ENCODE results near the gene PARM1. TPM values are rescaled to one million over a fixed set of nuclear protein-coding genes. Genes with fewer than 3 reads are reported as not detected.

PARM1 gene
- total and polyA plus RNA-seq, 2 experiments from 2014 or later = 4.9 to 10.4 TPM

DNA sequence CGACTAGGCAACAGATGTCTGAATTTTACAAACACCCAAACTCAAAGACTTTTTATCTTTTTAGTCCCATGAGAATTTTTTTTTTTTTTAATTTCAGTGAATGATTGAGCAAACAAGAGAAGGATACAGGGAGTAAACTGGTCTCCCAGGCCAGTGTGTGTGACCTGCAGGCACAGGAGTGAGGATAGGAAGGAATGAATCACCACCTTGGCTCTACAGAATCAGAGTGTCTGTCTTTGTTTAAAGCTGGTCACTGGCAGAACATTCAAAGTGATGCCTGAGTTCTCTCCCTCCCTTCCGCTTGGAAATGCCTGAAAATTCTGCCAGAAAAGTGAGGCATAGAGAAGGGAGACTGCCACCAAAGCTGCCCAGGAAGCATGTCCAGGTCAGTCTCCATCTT is 69.5 kb downstream of the PARM1 start (continued):
- TF ChIP-seq, protein P1, sequence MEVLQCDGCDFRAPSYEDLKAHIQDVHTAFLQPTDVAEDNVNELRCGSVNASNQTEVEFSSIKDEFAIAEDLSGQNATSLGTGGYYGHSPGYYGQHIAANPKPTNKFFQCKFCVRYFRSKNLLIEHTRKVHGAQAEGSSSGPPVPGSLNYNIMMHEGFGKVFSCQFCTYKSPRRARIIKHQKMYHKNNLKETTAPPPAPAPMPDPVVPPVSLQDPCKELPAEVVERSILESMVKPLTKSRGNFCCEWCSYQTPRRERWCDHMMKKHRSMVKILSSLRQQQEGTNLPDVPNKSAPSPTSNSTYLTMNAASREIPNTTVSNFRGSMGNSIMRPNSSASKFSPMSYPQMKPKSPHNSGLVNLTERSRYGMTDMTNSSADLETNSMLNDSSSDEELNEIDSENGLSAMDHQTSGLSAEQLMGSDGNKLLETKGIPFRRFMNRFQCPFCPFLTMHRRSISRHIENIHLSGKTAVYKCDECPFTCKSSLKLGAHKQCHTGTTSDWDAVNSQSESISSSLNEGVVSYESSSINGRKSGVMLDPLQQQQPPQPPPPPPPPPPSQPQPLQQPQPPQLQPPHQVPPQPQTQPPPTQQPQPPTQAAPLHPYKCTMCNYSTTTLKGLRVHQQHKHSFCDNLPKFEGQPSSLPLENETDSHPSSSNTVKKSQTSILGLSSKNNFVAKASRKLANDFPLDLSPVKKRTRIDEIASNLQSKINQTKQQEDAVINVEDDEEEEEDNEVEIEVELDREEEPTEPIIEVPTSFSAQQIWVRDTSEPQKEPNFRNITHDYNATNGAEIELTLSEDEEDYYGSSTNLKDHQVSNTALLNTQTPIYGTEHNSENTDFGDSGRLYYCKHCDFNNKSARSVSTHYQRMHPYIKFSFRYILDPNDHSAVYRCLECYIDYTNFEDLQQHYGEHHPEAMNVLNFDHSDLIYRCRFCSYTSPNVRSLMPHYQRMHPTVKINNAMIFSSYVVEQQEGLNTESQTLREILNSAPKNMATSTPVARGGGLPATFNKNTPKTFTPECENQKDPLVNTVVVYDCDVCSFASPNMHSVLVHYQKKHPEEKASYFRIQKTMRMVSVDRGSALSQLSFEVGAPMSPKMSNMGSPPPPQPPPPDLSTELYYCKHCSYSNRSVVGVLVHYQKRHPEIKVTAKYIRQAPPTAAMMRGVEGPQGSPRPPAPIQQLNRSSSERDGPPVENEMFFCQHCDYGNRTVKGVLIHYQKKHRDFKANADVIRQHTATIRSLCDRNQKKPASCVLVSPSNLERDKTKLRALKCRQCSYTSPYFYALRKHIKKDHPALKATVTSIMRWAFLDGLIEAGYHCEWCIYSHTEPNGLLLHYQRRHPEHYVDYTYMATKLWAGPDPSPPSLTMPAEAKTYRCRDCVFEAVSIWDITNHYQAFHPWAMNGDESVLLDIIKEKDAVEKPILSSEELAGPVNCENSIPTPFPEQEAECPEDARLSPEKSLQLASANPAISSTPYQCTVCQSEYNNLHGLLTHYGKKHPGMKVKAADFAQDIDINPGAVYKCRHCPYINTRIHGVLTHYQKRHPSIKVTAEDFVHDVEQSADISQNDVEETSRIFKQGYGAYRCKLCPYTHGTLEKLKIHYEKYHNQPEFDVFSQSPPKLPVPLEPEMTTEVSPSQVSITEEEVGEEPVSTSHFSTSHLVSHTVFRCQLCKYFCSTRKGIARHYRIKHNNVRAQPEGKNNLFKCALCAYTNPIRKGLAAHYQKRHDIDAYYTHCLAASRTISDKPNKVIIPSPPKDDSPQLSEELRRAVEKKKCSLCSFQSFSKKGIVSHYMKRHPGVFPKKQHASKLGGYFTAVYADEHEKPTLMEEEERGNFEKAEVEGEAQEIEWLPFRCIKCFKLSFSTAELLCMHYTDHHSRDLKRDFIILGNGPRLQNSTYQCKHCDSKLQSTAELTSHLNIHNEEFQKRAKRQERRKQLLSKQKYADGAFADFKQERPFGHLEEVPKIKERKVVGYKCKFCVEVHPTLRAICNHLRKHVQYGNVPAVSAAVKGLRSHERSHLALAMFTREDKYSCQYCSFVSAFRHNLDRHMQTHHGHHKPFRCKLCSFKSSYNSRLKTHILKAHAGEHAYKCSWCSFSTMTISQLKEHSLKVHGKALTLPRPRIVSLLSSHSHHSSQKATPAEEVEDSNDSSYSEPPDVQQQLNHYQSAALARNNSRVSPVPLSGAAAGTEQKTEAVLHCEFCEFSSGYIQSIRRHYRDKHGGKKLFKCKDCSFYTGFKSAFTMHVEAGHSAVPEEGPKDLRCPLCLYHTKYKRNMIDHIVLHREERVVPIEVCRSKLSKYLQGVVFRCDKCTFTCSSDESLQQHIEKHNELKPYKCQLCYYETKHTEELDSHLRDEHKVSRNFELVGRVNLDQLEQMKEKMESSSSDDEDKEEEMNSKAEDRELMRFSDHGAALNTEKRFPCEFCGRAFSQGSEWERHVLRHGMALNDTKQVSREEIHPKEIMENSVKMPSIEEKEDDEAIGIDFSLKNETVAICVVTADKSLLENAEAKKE (CRISPR knock-in tag; IDR thresholded peaks at IDR 0.05) = no peak
- TF ChIP-seq NANOG (IDR thresholded peaks at IDR 0.05; ENCODE audit: borderline replicate concordance) = no peak

DNA sequence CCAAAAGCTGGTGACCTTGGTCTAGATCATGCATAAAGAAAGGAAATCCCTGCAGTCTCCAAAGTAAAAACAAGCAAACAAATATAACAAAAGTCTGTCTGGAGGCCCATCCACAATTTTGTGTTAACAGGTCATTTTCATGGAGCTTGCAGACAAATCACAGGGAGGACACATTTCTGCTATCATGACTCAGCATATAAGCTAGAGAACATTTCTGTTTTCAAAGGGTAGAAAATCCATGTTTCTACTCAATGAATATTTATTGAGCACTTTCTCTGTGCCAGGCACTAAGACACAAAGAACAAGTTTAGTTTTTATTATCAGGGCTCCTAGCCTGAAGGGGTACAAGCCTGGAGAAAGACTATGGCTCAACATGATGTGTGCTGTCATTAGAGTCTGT is 71.1 kb downstream of the PARM1 start:
- H3K4me2 ChIP-seq = no peak overlapping the region
- peaks cover 7% of the 10 kb centered on the region for H3K9me2 ChIP-seq (ENCODE audit: insufficient read depth)
- H3K36me3 ChIP-seq (ENCODE audit: insufficient read depth) = no peaks in the 10 kb centered on the region
- no peaks in the 10 kb centered on the region for H3K27me3 ChIP-seq (ENCODE audit: insufficient read depth)
- H3K4me3 ChIP-seq = no peak overlapping the region
- ATAC-seq = no peak
- H3K4me1 Mint-ChIP-seq = peaks cover 14% of the 10 kb centered on the region
- no peaks in the 10 kb centered on the region for H3K79me2 ChIP-seq (replicated peaks; ENCODE audit: insufficient read depth)
- H3K27me3 Mint-ChIP-seq (ENCODE audit: insufficient read depth, low read depth, poor library complexity) = peaks cover 3% of the 10 kb centered on the region
- H3K9me3 Mint-ChIP-seq = peaks cover 20% of the 10 kb centered on the region
- H3F3A ChIP-seq (replicated peaks; ENCODE audit: low read depth) = no peaks in the 10 kb centered on the region
- 0 out of 2 replicates have a peak, but pooled peaks cover 17% of the 10 kb centered on the region for H3K4me1 ChIP-seq (ENCODE audit: insufficient read depth)
- peaks cover 19% of the 10 kb centered on the region; the same call in 2 of the 3 replicates for H3K36me3 Mint-ChIP-seq (ENCODE audit: low read depth)
- H3K27ac Mint-ChIP-seq = no peak overlapping the region
- no peaks in the 10 kb centered on the region for H4K20me1 ChIP-seq (replicated peaks; ENCODE audit: insufficient read depth)
- H2AFZ ChIP-seq = no peak overlapping the region
- TF ChIP-seq, protein P2, sequence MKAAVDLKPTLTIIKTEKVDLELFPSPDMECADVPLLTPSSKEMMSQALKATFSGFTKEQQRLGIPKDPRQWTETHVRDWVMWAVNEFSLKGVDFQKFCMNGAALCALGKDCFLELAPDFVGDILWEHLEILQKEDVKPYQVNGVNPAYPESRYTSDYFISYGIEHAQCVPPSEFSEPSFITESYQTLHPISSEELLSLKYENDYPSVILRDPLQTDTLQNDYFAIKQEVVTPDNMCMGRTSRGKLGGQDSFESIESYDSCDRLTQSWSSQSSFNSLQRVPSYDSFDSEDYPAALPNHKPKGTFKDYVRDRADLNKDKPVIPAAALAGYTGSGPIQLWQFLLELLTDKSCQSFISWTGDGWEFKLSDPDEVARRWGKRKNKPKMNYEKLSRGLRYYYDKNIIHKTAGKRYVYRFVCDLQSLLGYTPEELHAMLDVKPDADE (IDR thresholded peaks at IDR 0.05) = no peak
- TF ChIP-seq NANOG (IDR thresholded peaks at IDR 0.05; ENCODE audit: borderline replicate concordance) = no peak
- TF ChIP-seq, protein P1 (CRISPR knock-in tag; IDR thresholded peaks at IDR 0.05) = no peak
- DNase-seq (ENCODE audit: low spot score) = no peak
- H3K27ac ChIP-seq (ENCODE audit: low read depth) = no peak overlapping the region
- H3K4me3 Mint-ChIP-seq = no peak overlapping the region
